22Rv1 (cell line): Measurements from ENCODE around the gene FKBP5.

Experiments used
- H3K27ac ChIP-seq: fragments of 450-650 bp; 2 replicates; pipeline ENCODE4 v1.5.1; 2017
- CTCF ChIP-seq: fragments of 450-650 bp; IDR thresholded peaks from 2 replicates; pipeline ENCODE4 v1.5.1; 2017; ENCODE audit warnings: mild to moderate bottlenecking
- ZFX ChIP-seq: fragments of 450-650 bp; IDR thresholded peaks from 2 replicates; pipeline ENCODE4 v1.6.1; 2017; ENCODE audit warnings: antibody characterized with exemption, borderline replicate concordance

The FKBP5 gene

DNA sequence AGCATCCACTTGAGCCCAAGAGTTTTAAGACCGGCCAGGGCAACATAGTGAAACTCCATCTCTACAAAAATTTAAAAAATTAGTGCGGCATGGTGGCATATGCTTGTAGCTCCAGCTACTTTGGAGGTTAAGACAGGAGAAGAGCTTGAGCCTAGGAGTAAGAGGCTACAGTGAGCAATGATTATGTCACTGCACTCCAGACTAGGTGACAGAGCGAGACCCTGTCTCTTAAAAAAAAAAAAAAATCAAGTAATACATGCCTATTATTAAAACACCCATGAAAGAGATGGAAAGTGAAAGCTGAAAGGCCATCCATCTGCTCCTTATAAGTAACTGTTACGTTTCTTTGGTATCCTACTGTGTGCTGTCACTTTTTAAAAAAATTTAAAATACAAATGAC is 66.4 kb downstream of the FKBP5 start:
- H3K27ac ChIP-seq: peak overlapping the region; percentile 39; the same call in 1 of the 2 replicates
- TF ChIP-seq ZFX (no peak), CTCF (no peak)

DNA sequence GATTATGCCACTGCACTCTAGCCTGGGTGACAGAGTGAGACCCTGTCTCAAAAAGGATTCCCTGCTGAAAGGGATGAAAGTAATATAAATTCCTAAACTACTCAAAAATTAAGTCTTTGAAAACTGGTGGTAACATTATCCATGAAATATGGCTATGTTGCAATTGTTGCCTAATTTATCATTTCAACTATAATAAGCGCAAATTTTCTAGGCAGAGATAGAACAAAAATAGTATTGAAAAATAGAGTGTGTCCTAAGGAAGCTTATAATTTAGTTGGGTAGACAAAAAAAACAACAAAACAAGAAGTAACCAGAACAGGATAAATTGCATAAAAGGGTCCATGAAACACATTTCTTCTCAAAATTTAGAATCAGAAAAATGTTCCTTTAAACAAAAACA is 68.0 kb downstream of the FKBP5 start:
- H3K27ac ChIP-seq: no peak overlapping the region
- TF ChIP-seq CTCF (no peak), ZFX (no peak)

DNA sequence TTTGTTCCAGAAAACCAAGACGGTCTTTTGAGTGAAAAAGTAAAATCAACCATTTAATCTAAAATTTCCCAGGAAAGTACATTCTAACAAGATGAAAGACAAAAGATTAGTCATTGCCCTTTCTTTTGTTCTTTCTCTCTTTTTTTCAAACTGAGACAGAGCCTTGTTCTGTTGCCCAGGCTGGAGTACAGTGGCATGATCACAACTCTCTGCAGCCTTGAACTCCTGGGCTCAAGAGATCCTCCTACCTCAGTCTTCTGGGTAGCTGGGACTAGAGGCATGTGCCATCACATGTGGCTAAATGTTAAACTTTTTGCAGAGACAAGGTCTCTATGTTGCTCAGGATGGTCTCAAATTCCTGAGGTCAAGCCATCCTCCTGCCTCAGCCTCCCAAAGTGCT is 75.0 kb downstream of the FKBP5 start:
- TF ChIP-seq ZFX (no peak), CTCF (no peak)

DNA sequence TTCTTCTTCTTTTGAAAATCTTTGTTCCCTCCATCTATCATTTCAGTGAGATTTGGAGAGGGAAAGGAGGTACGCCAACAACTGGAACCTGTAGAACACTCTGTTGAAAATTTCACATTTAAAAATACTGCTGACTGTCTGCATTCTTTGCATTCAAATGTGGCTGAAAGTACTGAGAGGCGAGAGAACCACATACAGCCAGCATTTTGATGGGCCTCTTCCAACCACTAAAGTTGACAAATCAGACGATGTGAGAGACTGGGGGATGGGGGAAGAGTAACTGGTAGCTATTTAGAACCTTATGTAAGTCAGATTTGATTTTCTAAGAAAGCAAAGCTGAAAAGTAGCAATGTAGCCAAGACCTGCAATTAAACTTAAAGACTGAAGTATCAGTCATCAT is 77.5 kb downstream of the FKBP5 start:
- TF ChIP-seq ZFX: no peak
- TF ChIP-seq CTCF: no peak
- peak overlapping the region; percentile 25 for H3K27ac ChIP-seq

More for the DNA sequence above, 75.0 kb downstream of the FKBP5 start:
- no peak overlapping the region for H3K27ac ChIP-seq

DNA sequence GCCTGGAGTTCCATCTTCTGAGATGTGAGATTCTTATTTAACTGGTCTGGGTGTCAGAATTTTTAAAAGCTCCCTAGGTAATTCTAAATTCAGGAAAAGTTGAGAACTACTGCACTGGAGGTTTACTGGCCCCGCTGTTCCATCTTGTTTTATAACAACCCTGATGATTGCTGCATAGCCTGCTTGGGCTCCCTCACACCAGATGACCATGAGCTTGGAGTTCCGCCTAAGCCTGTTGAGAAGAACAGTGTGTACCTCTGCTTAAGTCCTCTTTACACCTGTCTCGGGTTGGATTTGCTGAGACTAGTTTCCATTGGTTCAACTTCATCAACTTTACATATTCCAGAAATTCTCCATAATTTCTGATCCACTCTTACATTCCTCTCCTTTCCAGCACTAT is 77.9 kb downstream of the FKBP5 start:
- peak overlapping the region; percentile 25; the same call in 1 of the 2 replicates for H3K27ac ChIP-seq
- TF ChIP-seq CTCF (no peak), ZFX (no peak)

DNA sequence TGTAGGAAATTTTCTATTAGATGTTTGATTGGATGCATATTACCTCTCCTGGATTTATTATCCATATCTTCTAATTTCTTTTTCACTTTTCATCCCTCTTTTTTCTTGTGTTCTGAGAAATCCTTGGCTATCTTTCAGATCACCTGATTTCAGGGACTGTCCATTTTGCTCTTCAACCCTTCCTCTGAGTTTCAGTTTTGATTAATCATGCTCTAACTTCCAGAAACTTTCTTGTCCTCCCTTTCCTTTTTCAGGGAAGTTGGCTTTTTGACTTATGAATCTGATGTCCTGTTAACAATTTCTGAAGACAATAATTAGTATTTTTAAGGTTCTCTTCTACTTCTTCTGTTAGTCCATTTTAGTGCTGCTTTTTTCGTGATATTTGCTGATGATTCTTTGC is 79.1 kb downstream of the FKBP5 start:
- peak overlapping the region; percentile 37; the same call in 1 of the 2 replicates for H3K27ac ChIP-seq
- TF ChIP-seq ZFX (no peak), CTCF (no peak)

- TF ChIP-seq CTCF (no peak), ZFX (no peak)
- peak overlapping the region; percentile 91; the same call in 1 of the 2 replicates for H3K27ac ChIP-seq
Measured at GRCh38 chr6:35607517-35608233, 81.0 kb downstream of the FKBP5 start.
